Parathyroid adenoma (tissue), 2 donors: Measurements from ENCODE around the gene KCNT1.

Experiments
- H2AFZ ChIP-seq: fragments of 300-600 bp; sonication (generic); one replicate; pipeline ENCODE4 v1.7.0; 2017; ENCODE audit warnings: antibody characterized with exemption, mild to moderate bottlenecking
- H3K27ac ChIP-seq: fragments of 300-600 bp; sonication (generic); one replicate; pipeline ENCODE4 v1.7.0; 2017
- H3K27me3 ChIP-seq: fragments of 300-600 bp; sonication (generic); one replicate; pipeline ENCODE4 v1.7.0; 2017; ENCODE audit warnings: low read length; ENCODE audit not compliant: control insufficient read depth, insufficient read depth
- H3K36me3 ChIP-seq: fragments of 300-600 bp; sonication (generic); one replicate; pipeline ENCODE4 v1.7.0; 2017; ENCODE audit warnings: low read length; ENCODE audit not compliant: control insufficient read depth, insufficient read depth
- H3K4me1 ChIP-seq: fragments of 300-600 bp; sonication (generic); one replicate; pipeline ENCODE4 v1.7.0; 2017; ENCODE audit warnings: control low read depth
- H3K4me2 ChIP-seq: fragments of 300-600 bp; sonication (generic); one replicate; pipeline ENCODE4 v1.7.0; 2017; ENCODE audit warnings: low read length
- H3K4me3 ChIP-seq: fragments of 300-600 bp; sonication (generic); one replicate; pipeline ENCODE4 v1.7.0; 2017; ENCODE audit warnings: low read depth, low read length
- H3K79me2 ChIP-seq: fragments of 300-600 bp; sonication (generic); one replicate; pipeline ENCODE4 v1.7.0; 2017; ENCODE audit warnings: control low read depth
- H3K9ac ChIP-seq: fragments of 300-600 bp; sonication (generic); one replicate; pipeline ENCODE4 v1.7.0; 2017; ENCODE audit warnings: mild to moderate bottlenecking
- H3K9me3 ChIP-seq: fragments of 300-600 bp; sonication (generic); one replicate; pipeline ENCODE4 v1.7.0; 2017; ENCODE audit warnings: low read length; ENCODE audit not compliant: control insufficient read depth
- CTCF ChIP-seq: fragments of 300-600 bp; sonication (generic); IDR thresholded peaks from one replicate; pipeline ENCODE4 v1.7.0; 2017; ENCODE audit warnings: antibody characterized with exemption, mild to moderate bottlenecking
- donor health status: primary hyperparathyroidism.

KCNT1 gene

GRCh38 chr9:135840107-135840506 is 138.1 kb downstream of the KCNT1 start:
- Histone ChIP-seq H3K79me2 (peaks cover 12% of the 10 kb centered on the region), H2AFZ (no peak overlapping the region), H3K4me3 (no peak overlapping the region), H3K4me1 (no peaks in the 10 kb centered on the region), H3K36me3 (no peaks in the 10 kb centered on the region), H3K4me2 (no peak overlapping the region), H3K27me3 (no peaks in the 10 kb centered on the region), H3K27ac (no peak overlapping the region), H3K9me3 (no peaks in the 10 kb centered on the region), H3K9ac (no peak overlapping the region)
- TF ChIP-seq CTCF = no peak

- peaks cover 12% of the 10 kb centered on the region for H3K79me2 ChIP-seq
- no peaks in the 10 kb centered on the region for H3K4me1 ChIP-seq
- H3K9me3 ChIP-seq = no peaks in the 10 kb centered on the region
- no peaks in the 10 kb centered on the region for H3K36me3 ChIP-seq
- no peak overlapping the region for H3K4me3 ChIP-seq
- TF ChIP-seq CTCF = no peak
- no peaks in the 10 kb centered on the region for H3K27me3 ChIP-seq
- H3K9ac ChIP-seq = no peak overlapping the region
- no peak overlapping the region for H3K27ac ChIP-seq
- H2AFZ ChIP-seq = no peak overlapping the region
- H3K4me2 ChIP-seq = no peak overlapping the region
Measured at GRCh38 chr9:135840539-135840938, 138.6 kb downstream of the KCNT1 start.
